Upper lobe of left lung (tissue), 6 donors: ENCODE data around the gene SRSF11. TPM values are rescaled to one million over a fixed set of nuclear protein-coding genes. Genes with fewer than 3 reads are reported as not detected.
A peak's percentile ranks its signal among the peaks of the same experiment; 100 is the strongest.

Experiments
- ATAC-seq, 2 donors: fragments of 200-7000 bp; cut with Tn5 transposase; one replicate each; pipeline ENCODE4 v1.9.1; 2022; ENCODE audit warnings: mild to moderate bottlenecking in 2 of 2, moderate library complexity in 2 of 2; ENCODE audit not compliant: low FRiP score in 2 of 2
- DNase-seq, 2 donors: peaks; one replicate each; pipeline ENCODE4 v3.0.0-alpha.2; 2019 to 2020
- H3K27ac ChIP-seq, 4 donors: fragments of 200-600 bp; sonication (generic); one replicate each; pipeline ENCODE4 v1.5.1; 2016 to 2019
- H3K27me3 ChIP-seq, 4 donors: fragments of 200-600 bp; sonication (generic); one replicate each; pipeline ENCODE4 v1.5.1; 2017 to 2019
- H3K36me3 ChIP-seq, 4 donors: fragments of 200-600 bp; sonication (generic); one replicate each; pipeline ENCODE4 v1.5.1; 2016 to 2019
- H3K4me1 ChIP-seq, 4 donors: fragments of 200-600 bp; sonication (generic); one replicate each; pipeline ENCODE4 v1.5.1; 2018 to 2019
- H3K4me3 ChIP-seq, 4 donors: fragments of 200-600 bp; sonication (generic); one replicate each; pipeline ENCODE4 v1.5.1; 2017 to 2019; ENCODE audit warnings: mild to moderate bottlenecking in 2 of 4, moderate library complexity in 1 of 4
- H3K9me3 ChIP-seq, 4 donors: fragments of 200-600 bp; sonication (generic); one replicate each; pipeline ENCODE4 v1.5.1; 2018 to 2019
- CTCF ChIP-seq, 6 experiments: fragments of 450-650 bp in 4 of 6; fragments of 200-600 bp in 2 of 6; sonication (generic) in 2 of 6; IDR thresholded peaks; one replicate each; pipeline ENCODE4 v1.5.1; 2016 to 2019; ENCODE audit warnings: antibody characterized with exemption in 6 of 6
- EP300 ChIP-seq, 4 donors: sonication (generic); formaldehyde crosslinking; IDR thresholded peaks; one replicate each; pipeline ENCODE4 v1.5.1; 2017; ENCODE audit warnings: antibody characterized with exemption in 4 of 4, control low read depth in 2 of 4
- POLR2A ChIP-seq, 4 donors: fragments of 450-650 bp; IDR thresholded peaks; one replicate each; pipeline ENCODE4 v1.5.1; 2016 to 2017; ENCODE audit warnings: antibody characterized with exemption in 4 of 4, mild to moderate bottlenecking in 2 of 4
- POLR2AphosphoS5 ChIP-seq, 2 donors: sonication (generic); formaldehyde crosslinking; IDR thresholded peaks; one replicate each; pipeline ENCODE4 v1.5.1; 2017; ENCODE audit warnings: antibody characterized with exemption in 2 of 2
- WGBS, 2 donors: methylation state at CpG; one replicate each; pipeline ENCODE4 v1.1.5; 2017 to 2018; 5-methylcytosine and 5-hydroxymethylcytosine counted together
- total RNA-seq, 6 donors: library from RNA; depleted of rRNA in 4 of 6; stranded (reverse); fragments of >200 nt in 4 of 6; gene quantifications; one replicate each; pipeline versions ENCODE4 v1.1.0 to v1.2.1, GENCODE V29; 2016 to 2021
- donor health status: DM: no; HTN: no; CAD: no; lungs with moderate emphysema.
- donor health status: DM: no; HTN: yes; CAD: no; lungs with severe emphysema.

SRSF11 gene
- total RNA-seq, 6 donors from 2014 or later, result 97.6 to 662 (median 145) TPM

GRCh38 chr1:70202173-70202758, 18.9 kb upstream of the SRSF11 start:
- no peaks in the 10 kb centered on the region for H3K9me3 ChIP-seq
- H3K27ac ChIP-seq, result no peak overlapping the region
- no peak overlapping the region for H3K4me3 ChIP-seq
- ATAC-seq, result no peak
- H3K36me3 ChIP-seq, result no peaks in the 10 kb centered on the region
- no peak for TF ChIP-seq CTCF (IDR thresholded peaks at IDR 0.05)
- TF ChIP-seq EP300 (IDR thresholded peaks at IDR 0.05), result no peak
- no peak for TF ChIP-seq POLR2A (IDR thresholded peaks at IDR 0.05)
- TF ChIP-seq POLR2AphosphoS5 (IDR thresholded peaks at IDR 0.05), result no peak
- H3K27me3 ChIP-seq, result no peaks in the 10 kb centered on the region
- WGBS, 2 donors, result 59 to 61% methylated on average over 2 of the region's 2 CpGs
- peaks cover 22 to 32% (median 26%) of the 10 kb centered on the region in 4 donors for H3K4me1 ChIP-seq
- no peak for DNase-seq

- Histone ChIP-seq H3K9me3 (no peaks in the 10 kb centered on the region), H3K27ac (no peak overlapping the region), H3K27me3 (no peaks in the 10 kb centered on the region), H3K36me3 (peaks cover 0 to 7% (median 0%) of the 10 kb centered on the region in 4 donors), H3K4me1 (peaks cover 38 to 43% (median 42%) of the 10 kb centered on the region in 4 donors), H3K4me3 (peak overlapping the region in 1 of 4 donors; percentile 79)
- TF ChIP-seq POLR2AphosphoS5 (IDR thresholded peaks at IDR 0.05) (no peak), EP300 (IDR thresholded peaks at IDR 0.05) (no peak), CTCF (IDR thresholded peaks at IDR 0.05) (no peak), POLR2A (IDR thresholded peaks at IDR 0.05) (no peak)
- ATAC-seq (no peak), DNase-seq (no peak)
- 65 to 80% methylated on average over 1 of the region's 1 CpG for WGBS, 2 donors
These were observed 17.0 kb upstream of the SRSF11 start for GRCh38 chr1:70204139-70204538.

- WGBS, 2 donors, result 0 to 3% methylated on average over 4 of the region's 4 CpGs
- H3K4me3 ChIP-seq, result peak overlapping the region; percentile 73 to 91 (median 81)
- no peak for DNase-seq
- H3K36me3 ChIP-seq, result peaks cover 0 to 7% (median 0%) of the 10 kb centered on the region in 4 donors
- TF ChIP-seq CTCF (IDR thresholded peaks at IDR 0.05), result no peak
- TF ChIP-seq POLR2A (IDR thresholded peaks at IDR 0.05), result no peak
- TF ChIP-seq POLR2AphosphoS5 (IDR thresholded peaks at IDR 0.05), result no peak
- no peak for TF ChIP-seq EP300 (IDR thresholded peaks at IDR 0.05)
- H3K9me3 ChIP-seq, result no peaks in the 10 kb centered on the region
- ATAC-seq, result no peak
- peak overlapping the region in 2 of 4 donors; percentile 91 to 97 for H3K27ac ChIP-seq
- H3K4me1 ChIP-seq, result peaks cover 38 to 47% (median 42%) of the 10 kb centered on the region in 4 donors
- no peaks in the 10 kb centered on the region for H3K27me3 ChIP-seq
These were observed 16.6 kb upstream of the SRSF11 start for GRCh38 chr1:70204600-70204999.

- H3K36me3 ChIP-seq, result peaks cover 0 to 7% (median 0%) of the 10 kb centered on the region in 4 donors
- ATAC-seq, result peak in 1 of 2 donors; percentile 45
These were observed 16.1 kb upstream of the SRSF11 start for GRCh38 chr1:70205071-70205433.

More at GRCh38 chr1:70205071-70205433, 16.1 kb upstream of the SRSF11 start:
- 0% methylated on average over 11 of the region's 11 CpGs for WGBS, 2 donors
- Histone ChIP-seq H3K9me3 (no peaks in the 10 kb centered on the region), H3K4me1 (peaks cover 38 to 48% (median 43%) of the 10 kb centered on the region in 4 donors), H3K4me3 (peak overlapping the region; percentile 73 to 91 (median 81)), H3K27me3 (no peaks in the 10 kb centered on the region), H3K27ac (peak overlapping the region; percentile 90 to 97 (median 94))
- no peak for DNase-seq
- TF ChIP-seq CTCF (IDR thresholded peaks at IDR 0.05) (no peak), EP300 (IDR thresholded peaks at IDR 0.05) (no peak), POLR2A (IDR thresholded peaks at IDR 0.05) (no peak), POLR2AphosphoS5 (IDR thresholded peaks at IDR 0.05) (no peak)
